ENCODE measurements around the gene SLC35F3.

SLC35F3 gene

DNA sequence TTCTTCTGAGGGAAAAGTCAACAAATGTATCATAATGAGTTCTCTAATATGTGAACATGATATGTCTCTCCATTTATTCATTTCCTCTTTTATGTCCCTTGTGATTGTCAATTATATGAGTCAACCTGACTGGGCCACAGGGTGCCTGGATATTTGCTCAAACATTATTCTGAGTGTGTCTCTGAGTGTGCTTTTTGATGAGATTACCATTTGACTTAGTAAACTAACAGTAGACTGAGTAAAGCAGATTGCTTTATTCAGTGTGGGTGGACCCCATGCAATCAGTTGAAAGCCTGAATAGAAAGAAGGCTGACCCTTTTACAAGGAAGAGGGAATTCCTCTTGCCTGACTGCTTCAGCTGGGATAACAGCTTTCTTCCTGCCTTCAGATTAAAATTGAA is 142.6 kb downstream of the SLC35F3 start:
- DNase-seq = no peak

DNA sequence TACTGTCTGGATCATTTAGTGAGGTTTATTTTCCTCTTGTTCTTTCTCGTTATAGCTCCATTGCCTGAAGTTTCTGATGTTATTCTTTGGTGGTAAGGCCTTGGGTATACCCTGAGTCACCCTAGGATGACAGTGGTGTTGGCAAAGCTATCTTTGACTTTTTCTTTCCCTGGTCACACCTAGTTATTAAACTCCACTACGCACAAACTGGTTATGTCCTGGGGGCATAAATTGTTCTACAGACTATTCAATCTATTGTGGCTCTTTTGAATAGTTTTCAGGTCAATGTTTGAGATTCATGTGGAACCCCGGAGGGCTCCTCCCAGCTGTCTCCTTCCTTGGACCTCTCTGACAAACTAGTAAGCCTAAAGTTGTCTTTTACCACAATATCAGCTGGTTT is 157.7 kb downstream of the SLC35F3 start:
- no peak for DNase-seq

DNA sequence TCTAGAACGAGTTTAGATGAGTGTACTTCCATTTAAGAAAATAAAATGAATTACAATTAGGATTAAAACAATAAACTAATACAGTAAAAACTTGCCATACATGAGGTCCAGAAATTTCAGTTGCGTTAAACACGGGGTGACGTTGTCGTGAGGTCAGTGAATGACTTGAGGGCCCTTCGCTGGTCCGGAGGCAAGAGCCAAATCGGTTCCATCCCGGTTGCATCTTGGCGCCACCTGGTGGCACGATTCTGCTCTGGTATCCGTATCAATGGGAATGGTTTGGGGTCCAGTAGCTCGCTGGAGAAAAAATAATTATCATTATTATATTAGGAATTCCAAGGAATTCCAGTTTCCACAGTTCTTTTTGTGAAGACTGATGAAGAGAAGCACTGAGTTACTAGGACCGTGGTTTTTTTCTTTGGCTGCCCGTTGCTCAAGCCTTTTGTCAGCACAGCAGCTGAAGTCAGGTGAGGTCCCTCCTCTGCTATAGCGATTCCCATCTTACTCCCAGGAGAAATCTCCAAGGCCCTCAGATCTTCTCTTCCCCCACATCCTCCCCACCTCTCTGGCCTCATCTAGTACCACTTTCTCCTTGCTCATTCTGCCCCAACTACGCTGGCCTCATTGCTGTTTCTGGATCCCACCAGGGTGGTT is 161.4 kb downstream of the SLC35F3 start:
- DNase-seq = peak; percentile 65 to 69

DNA sequence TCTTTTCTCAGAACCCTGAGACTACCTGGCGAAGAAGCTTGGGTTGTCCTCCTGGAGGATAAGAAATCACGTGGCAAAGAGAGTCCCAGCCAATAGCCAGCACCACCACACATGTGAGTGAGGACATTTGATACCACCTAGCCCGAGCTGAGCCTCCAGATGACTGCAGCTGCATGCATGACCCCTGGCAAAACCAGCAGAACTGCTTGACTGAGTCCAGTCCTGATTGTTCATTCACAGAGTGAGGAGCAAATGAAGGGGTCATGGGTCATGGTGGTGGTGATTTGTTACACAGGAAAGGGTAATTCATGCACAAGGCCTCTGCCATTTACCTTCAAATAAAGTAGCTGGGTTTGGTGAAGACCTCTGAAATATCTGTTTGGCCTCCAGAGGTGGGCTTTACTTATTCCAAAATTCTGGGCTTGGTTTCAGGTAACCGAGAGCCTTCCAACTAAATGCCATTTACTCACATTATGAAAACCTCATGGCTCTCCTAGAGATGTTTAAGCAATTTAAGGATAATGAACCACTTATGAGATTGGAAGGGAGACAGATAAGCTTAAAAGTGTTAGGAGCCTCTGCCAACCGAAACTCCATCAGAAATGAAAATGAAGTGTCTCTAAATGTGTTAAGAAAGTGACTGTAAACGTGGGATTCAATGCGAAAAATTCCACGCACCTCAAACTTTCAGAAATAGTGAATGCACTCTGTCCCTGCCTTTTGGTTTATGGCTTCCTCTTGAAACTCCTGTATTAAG is 163.3 kb downstream of the SLC35F3 start:
- DNase-seq = no peak

DNA sequence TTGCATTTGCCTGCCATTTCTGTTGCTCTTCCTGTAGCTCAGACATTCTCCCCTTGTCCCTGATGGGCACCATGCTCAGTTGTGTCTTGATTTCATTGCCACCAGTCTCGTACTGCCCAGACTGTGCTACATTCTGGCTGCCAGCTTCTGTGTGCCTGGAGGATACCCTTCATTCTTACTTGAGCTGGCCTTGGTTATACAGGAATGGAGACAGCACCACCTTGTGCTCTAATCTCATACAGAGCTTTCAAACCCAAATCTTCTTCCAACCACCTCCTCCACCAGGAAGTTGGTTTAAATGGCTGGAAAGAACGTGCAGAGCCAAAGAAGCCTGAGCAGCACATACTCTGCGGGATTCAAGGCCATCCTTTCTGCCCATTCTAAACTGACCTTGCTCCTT is 165.3 kb downstream of the SLC35F3 start:
- peak in 1 of 2 experiments; percentile 1 for DNase-seq

DNA sequence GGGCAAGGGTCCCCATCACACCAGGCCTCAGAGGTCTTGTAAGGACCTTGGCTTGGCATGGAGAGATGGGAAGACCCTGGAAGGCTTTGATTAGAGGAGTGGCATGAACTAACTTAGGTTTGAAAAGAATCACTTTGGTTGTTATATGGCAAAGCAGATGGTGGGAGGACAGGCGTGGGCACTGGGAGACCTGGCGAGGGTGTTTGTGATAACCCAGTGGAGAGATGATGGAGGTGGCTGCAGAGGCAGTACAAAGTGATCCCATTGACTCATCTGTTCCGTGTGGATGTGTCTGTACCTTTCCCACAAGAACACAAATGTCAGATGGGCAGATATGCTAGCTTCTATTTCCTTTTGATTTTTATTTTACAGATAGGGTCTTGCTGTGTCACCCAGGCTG is 168.3 kb downstream of the SLC35F3 start:
- no peak for DNase-seq

DNA sequence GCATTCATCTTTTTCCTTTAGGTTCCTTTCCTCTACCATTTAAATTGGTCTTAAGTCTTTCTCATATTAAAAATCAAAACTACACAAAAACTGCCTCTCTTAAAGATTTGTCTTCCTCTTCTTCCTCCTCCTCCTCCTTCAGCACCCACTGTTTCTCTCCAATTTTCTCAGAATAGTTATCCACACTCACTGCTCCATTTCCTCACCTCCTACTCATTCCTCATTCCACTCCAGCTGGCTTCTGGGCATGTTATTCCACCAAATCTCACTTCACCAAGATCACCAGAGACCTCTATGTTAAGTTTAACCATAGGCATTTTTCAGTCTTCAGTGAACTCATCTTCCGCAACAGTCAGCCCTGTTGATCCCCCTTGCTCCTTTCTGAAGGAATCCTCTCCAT is 173.7 kb downstream of the SLC35F3 start:
- no peak for DNase-seq

DNA sequence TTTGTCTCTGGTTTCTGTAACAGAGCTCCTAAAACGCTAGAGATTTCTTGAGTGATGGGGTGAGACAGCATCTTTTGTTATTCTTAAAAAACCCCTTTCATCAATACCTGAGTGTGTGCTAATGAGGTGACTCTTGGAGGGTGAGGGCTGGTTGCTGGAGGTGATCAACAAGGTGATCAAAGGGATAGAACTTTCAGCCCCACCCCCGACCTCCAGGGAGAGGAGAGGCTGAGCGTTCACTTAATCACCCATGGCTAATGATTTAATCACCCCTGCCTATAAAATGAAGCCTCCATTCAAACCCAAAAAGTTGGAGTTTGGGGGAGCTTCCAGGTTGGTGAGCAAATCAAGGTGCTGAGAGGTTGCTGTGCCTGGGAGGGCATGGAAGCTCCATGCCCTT is 175.4 kb downstream of the SLC35F3 start:
- DNase-seq = no peak

DNA sequence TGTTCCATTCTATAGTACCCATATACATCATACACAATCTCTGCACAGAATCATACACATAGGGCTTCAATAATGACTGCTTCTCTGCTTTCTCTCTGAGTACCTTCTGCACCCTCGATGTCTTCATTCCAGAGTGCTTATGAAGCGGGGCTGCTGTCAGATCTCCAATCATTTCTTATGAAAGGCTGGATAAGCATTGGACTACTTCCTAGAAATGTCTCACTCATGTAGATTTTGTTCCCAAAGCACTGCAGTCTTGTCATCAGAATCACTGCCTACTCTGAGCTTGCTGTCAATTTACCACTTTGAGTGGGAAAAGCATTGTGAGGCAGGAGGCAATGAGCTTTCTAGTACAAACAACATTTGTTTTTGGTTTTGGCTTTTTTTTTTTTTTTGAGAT is 179.0 kb downstream of the SLC35F3 start:
- DNase-seq = no peak

DNA sequence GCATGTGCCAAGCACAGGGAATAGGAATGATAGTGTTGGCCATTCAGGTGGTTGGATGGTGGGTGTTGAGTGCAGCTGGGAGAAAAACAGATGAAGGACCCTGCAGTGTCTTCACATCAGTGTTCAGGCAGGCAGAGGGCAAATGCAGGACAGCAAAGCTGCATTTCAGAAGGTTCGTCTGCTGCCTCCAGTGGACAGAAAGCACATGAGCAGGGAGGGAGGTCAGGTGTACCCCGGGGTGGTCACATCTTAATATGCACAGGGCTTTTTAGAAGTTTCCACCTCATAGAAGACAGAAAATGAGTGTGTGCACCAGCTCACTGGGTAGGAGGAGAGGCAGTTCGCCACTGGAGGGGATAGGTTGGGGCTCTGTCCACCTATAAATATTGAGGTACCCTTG is 184.9 kb downstream of the SLC35F3 start:
- peak in 1 of 2 experiments; percentile 8 for DNase-seq

DNA sequence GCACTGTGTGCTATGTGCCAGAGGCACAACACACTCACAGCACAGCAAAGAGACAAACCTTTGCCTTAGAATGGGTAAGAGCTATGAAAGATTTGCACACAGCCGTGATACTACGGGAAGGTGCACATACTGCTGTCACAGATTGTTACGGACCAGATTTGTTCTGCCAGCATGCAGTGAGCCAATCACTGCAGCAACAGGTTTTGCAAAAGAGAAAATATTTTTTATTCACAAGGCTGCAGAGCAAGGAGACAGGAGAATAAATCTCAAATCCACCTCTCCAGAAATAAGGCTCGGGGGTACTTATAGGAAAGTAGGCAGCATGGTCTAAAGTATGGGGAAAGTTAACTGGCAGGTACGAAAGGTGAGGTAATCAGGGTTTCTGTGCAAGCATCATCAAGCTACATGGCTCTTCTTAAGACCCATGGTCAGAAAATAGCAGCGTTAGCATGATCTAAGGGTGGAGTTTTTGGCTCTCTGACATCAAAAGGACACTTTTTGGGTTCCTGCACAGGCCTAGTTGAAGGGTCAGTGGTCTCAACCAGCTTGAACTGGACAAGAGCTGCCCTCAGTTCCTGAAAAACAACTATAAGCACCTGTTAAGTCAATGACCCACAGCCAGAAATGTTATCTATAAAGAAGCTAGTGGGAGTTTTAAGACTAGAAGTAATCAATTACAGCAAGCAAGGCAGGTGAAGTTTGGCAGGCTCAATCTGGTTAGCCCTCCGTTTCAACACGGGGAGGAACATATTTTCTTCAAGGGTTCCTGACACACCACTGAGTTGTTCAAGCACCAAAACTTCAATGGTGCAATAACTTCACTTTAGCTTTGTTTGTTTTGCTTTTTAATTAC is 186.0 kb downstream of the SLC35F3 start:
- DNase-seq = no peak

DNA sequence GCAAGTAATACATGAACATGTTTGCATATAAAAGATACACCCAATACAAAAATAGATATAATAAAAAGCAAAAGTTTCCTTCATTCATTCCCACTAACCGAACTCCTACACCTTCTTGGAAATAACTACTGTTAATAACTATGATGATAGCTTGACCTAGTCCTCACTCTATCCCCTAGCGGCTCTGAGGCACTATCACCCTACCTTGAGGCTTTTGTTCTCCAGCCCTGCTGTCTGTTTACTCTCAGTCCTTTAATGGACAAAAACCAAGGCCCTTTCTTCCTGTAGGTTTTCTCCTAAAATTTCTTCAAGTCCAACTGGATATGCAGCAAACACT is 186.6 kb downstream of the SLC35F3 start:
- DNase-seq = no peak

DNA sequence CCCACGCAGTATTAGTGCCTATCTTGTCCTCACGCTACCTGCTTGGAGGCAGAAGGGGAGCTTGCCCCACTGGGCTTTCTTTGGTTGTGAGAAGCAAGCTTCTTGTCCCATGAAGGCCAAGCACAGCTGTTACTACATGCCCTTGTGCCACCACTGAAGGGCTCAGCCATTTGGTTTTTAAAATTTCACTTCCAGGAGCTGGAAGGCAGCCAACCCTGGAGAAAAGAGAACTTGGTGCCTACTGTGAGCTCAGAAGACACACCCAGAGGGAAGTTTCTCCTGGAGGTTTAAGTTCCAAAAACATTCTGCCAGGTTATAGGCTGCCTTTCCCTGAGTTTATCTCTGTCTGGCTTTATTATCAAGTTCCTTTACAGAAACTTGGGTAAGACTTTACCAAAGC is 187.4 kb downstream of the SLC35F3 start:
- DNase-seq = no peak

DNA sequence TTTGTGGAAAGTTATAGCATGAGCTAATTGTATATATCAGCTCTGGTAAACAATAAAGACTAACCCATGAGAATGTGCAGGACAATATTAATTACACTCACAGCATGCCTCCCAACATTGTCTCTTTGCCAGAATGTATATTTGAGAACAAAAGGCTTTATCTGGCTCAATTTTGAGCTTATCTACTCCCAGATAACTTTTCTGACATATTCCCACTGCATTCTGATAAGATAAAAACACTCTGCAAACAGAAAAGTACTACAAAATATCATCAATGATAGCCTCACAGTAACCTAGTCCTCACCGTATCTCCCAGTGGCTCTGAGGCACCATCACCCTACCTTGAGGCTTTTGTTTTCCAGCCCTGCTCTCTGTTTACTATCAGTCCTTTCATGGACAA is 188.6 kb downstream of the SLC35F3 start:
- no peak for DNase-seq

DNA sequence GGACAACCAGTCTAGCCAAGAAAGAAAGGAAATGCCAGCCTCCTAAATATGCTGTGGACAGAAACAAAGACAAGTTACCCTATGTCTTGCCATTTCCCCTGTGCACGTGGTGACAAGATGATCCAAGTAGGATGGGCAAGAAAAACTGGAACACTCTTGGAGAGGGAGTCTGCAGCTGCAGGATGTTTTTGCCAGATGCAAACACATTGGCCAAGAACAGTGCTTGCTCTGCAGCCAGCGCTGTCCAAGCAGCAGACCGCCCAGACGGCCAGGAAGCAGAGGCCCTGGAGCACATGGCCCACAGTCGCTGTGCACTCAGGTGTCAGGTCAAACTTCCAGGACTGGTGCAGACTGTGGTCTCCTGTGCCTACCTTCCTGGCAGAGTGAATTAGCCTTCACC is 189.3 kb downstream of the SLC35F3 start:
- no peak for DNase-seq

DNA sequence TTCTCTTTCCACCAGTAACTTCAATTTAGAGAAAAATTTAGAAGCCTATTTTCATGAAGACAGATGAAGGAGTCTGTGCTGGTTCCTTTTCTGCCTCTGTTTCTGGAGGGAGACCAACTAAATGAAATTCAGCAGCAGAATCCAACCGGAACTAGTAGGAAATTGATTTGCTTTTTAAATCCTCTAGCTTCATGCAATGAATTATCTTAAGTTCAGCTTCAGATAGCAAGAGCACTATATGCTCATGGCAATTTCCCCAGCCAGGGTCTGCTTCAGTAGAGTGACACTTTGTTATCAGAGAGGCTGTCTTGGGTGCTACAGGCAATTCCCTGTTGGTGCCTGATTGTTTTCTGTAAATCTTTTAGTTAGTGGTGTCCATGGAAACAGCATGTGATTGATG is 189.7 kb downstream of the SLC35F3 start:
- DNase-seq = no peak

DNA sequence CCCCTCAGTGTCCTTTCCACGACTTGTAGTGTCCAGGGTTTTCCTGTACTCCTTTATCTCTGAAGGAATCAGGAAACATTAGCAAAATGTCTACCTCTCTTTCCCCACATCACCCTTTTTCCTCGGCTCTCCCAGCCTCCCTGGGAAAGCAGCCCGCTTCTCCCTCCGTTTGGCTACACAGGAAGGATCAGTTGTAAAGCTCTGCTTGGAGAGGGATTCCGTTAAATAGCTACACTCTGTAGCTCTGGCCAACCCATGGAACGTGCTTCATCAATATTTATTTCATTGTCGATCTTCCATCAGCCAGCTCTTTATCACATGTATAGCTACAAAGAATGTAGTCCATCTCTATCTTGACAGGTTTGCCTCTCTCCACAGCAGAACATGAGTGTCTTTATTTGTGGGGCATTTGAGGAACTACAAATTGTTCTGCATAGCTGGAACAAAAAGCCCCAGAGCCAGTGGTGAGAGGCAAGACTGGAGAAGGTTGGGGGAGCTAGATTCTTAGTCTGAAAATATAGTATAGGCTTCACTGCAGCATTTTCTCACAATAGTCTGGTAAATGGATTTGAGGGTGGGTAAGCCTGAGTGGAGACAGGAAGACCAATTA is 191.8 kb downstream of the SLC35F3 start:
- DNase-seq = no peak

DNA sequence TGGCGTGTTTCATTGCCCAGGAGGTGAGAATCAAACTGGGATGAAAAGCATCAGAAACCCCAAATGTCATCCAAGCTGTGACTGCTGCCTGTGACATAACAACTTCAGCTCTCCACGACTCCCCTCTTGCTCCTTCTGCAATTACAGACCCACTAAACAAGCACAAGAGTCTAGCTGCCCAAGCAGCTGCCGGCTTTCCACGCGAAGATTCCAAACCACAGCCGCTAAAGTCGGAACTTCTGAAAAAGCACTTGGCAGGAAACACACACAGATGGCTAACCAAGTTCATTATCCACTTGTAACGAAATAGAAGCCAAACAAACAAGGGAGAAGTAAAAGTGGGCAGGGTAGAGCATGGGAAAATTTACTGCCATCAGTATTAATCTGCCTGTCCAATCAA is 198.1 kb downstream of the SLC35F3 start:
- no peak for DNase-seq

DNA sequence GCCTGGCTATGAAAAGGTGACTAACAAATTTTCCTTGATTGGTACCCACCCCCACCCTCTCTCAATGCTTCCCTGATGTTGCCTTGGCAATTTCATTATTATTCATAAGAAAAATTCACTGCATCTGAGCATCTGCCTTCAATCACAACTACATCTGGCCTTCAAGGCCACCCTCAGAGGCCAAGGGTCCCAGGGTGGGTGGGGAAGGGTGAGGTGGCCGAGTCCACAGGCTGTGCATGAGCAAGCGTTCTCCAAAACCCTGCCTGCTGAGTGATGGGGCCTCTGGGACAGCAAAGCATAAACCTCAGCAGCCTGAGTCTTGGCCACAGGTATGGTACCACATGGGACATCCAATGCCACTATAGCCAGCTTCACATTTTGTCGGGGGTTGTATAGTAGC is 198.7 kb downstream of the SLC35F3 start:
- no peak for DNase-seq

DNA sequence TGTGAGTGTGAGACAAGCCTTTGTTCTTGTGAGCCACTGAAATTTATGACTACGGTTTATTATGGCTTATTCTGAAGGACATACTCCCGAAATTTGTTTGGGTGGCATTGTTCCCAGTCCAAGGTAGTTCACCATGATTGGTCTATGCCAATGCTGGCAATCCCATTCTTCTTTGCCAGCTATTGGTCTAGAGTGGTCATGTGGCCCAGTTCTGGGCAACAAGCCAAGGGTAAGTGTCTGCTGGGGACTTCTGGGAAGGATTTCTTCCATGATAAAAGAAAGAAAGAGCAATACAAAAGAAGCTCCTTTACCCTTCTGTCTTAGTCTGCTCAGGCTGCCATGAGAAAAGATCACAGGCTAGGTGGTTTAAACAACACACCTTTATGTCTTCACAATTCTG is 201.6 kb downstream of the SLC35F3 start:
- no peak for DNase-seq

DNA sequence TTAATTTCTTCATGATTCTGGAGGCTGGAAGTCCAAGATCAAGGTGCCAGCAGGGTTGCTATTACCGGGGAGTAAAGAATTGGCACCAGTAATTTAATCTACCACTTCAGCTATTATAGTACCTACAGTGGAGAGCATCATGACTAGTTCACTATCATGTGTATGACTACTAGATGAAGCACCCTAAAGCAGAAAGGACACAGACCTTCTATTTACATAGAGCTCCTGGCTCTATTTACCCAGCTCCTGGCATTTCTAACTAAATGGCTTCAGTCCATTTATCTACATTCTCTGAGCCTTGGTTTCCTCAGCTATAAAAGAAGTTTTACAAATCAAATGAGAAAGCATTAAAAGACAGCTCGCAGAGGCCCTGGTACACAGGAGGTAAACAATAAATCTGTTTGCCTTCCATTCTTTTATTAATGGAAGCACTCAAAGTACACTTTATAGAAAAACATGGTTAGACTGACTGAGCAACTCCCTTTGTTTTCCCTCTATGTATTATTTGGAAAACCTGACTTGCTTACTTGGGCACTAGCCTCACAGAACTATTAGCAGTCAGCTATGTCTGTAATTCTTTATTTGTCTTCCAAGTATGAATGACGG is 203.0 kb downstream of the SLC35F3 start:
- peak in 1 of 2 experiments; percentile 12 for DNase-seq

DNA sequence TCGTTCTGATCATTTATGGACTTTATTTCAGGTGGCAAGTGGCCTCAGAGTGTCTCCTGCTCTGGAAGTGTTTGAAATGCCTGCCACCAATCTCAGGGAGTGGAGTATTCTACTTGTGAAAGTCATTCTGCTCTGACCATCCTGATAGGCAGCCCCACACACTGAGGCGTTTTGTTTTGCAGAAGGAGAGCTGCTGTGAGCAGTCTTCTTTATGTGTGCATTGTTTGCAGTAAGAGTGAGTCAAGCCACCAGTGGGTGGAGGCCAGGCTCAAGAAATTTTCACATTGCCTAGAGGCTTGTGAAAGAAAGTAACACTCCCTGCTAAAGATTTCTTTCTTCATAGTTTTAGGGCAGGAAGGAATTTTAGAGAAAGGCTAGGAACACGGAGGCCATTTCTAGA is 204.4 kb downstream of the SLC35F3 start:
- no peak for DNase-seq

DNA sequence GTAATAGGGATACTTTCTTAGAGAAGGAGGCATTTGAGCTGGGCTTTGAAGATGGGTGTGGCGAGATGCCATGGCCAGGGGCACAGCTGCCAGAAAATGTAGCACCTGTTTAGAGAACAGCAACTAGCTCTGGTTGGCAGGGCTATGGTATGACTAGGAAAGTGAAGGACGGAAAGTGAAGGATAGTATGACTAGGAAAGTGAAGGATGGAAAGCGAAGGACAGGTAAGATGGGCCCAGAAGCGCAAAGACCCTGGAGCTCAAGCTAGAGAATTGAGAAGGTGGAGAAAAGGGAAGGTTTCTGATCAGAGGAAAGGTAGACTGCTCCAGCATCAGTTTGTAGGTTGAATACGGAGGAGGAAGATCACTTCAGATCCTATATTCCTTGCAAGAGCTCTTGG is 205.4 kb downstream of the SLC35F3 start:
- no peak for DNase-seq
